Sigmoid colon (tissue), 7 donors: ENCODE measurements around the gene CBLIF. TPM values are rescaled to one million over a fixed set of nuclear protein-coding genes. Genes with fewer than 3 reads are reported as not detected.

Source experiments
- DNase-seq: peaks from one replicate; pipeline ENCODE4 v3.0.0-alpha.2; 2019
- H3K27ac ChIP-seq, 4 donors: fragments of 200-600 bp; sonication (generic); one replicate each; pipeline ENCODE4 v1.5.1; 2016 to 2019; ENCODE audit warnings: mild to moderate bottlenecking in 1 of 4
- H3K27me3 ChIP-seq, 3 donors: fragments of 200-600 bp; sonication (generic); one replicate each; pipeline ENCODE4 v1.5.1; 2019; ENCODE audit warnings: mild to moderate bottlenecking in 1 of 3
- H3K36me3 ChIP-seq, 4 donors: fragments of 200-600 bp; sonication (generic); one replicate each; pipeline ENCODE4 v1.5.1; 2016 to 2019
- H3K4me1 ChIP-seq, 4 donors: fragments of 200-600 bp; sonication (generic); one replicate each; pipeline ENCODE4 v1.5.1; 2017 to 2019
- H3K4me3 ChIP-seq, 4 donors: fragments of 200-600 bp; sonication (generic); one replicate each; pipeline ENCODE4 v1.5.1; 2017 to 2019; ENCODE audit warnings: mild to moderate bottlenecking in 2 of 4, moderate library complexity in 1 of 4
- H3K9me3 ChIP-seq, 4 donors: fragments of 200-600 bp in 3 of 4; sonication (generic) in 3 of 4; one replicate each; pipeline versions ENCODE4 v1.5.1 to v1.6.1; 2013 to 2019
- CTCF ChIP-seq, 4 experiments: fragments of 450-650 bp in 3 of 4; fragments of 200-600 bp in 1 of 4; IDR thresholded peaks; one replicate each; pipeline ENCODE4 v1.5.1; 2016 to 2019; ENCODE audit warnings: antibody characterized with exemption in 4 of 4, mild to moderate bottlenecking in 3 of 4, moderate library complexity in 2 of 4
- EP300 ChIP-seq, 4 donors: sonication (generic); formaldehyde crosslinking; IDR thresholded peaks; one replicate each; pipeline ENCODE4 v1.6.1; 2017; ENCODE audit warnings: antibody characterized with exemption in 4 of 4
- POLR2A ChIP-seq, 2 donors: fragments of 450-650 bp; IDR thresholded peaks; one replicate each; pipeline ENCODE4 v1.6.1; 2016; ENCODE audit warnings: antibody characterized with exemption in 2 of 2, mild to moderate bottlenecking in 2 of 2, moderate library complexity in 2 of 2
- POLR2AphosphoS5 ChIP-seq, 4 donors: sonication (generic); formaldehyde crosslinking; IDR thresholded peaks; one replicate each; pipeline ENCODE4 v1.6.1; 2017; ENCODE audit warnings: antibody characterized with exemption in 4 of 4
- WGBS, 2 donors: extraction: QIAGEN DNeasy Blood & Tissue Kit; methylation state at CpG; one replicate each; pipeline ENCODE4 v1.1.7; 2013; 5-methylcytosine and 5-hydroxymethylcytosine counted together
- intact Hi-C: fragments of 100-400 bp; cut with DNase I; formaldehyde crosslinking; loops from one replicate; pipeline ENCODE4 v1.15.1; 2023
- polyA plus RNA-seq, 3 donors: library from polyadenylated mRNA; stranded (reverse); fragments of 200-250 nt; gene quantifications; one replicate each; pipeline ENCODE4 v1.2.3, GENCODE V29; 2013
- total RNA-seq, 4 donors: library from RNA; depleted of rRNA; stranded (reverse); fragments of >200 nt; gene quantifications; one replicate each; pipeline ENCODE4 v1.1.0, GENCODE V29; 2016
- donor health status: healthy with polysubstance abuse.
- donor health status: Bipolar disorder and iron deficiency.
- donor health status: healthy.

CBLIF gene
- total and polyA plus RNA-seq, 7 donors = 0.28 TPM; not detected in 6

DNA sequence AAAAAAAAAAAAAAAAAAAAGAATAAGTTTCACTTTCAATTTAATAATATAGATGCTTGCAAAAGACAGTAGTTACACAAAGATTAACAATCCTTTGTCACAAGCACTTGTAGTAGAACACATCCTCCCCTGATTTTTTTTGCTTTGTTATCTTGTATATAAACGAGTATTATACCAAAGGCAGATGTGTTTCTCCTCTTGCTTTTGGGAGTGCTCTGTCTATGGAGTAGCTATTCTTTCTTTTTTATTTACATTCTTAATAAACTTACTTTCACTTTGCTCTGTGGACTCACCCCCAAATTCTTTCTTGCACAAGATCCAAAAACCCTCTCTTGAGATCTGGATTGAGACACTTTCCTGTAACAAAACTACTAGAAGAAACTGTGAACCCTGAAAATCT, 31.3 kb downstream of the CBLIF start:
- no peaks in the 10 kb centered on the region for H3K27me3 ChIP-seq
- DNase-seq = no peak

DNA sequence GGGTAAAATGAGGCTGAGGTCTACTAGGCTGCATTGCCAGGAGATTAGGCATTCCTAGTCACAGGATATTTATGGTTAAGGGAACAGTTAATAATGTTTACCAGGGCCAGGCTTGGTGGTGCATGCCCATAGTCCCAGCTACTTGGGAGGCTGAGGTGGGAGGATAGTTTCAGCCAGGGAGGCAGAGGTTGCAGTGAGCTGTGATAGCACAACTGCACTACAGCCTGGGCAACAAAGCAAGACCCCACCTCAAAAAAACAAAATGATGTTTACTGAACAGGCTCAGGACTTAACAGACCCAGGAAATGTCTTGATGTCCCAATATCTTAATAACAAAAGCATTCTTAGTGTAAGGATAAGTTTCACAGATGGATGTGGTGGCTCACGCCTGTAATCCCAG, 31.9 kb downstream of the CBLIF start:
- intact Hi-C loops = no loop called here
- WGBS, 2 donors = 91 to 93% methylated on average over 1 of the region's 1 CpG
- TF ChIP-seq POLR2AphosphoS5 (IDR thresholded peaks at IDR 0.05) (no peak), POLR2A (IDR thresholded peaks at IDR 0.05) (no peak), CTCF (IDR thresholded peaks at IDR 0.05) (no peak), EP300 (IDR thresholded peaks at IDR 0.05) (no peak)
- Histone ChIP-seq H3K4me1 (peaks cover 0 to 18% (median 13%) of the 10 kb centered on the region in 4 donors), H3K9me3 (no peaks in the 10 kb centered on the region), H3K27ac (no peak overlapping the region), H3K27me3 (no peaks in the 10 kb centered on the region), H3K4me3 (no peak overlapping the region), H3K36me3 (peaks cover 0 to 7% (median 0%) of the 10 kb centered on the region in 4 donors)
- DNase-seq = no peak

More for the DNA sequence above, 31.3 kb downstream of the CBLIF start:
- H3K9me3 ChIP-seq = no peaks in the 10 kb centered on the region
- intact Hi-C loops = no loop called here
- no peak overlapping the region for H3K4me3 ChIP-seq
- H3K36me3 ChIP-seq = peaks cover 0 to under 1% (median 0%) of the 10 kb centered on the region in 4 donors
- peaks cover 0 to 16% (median 13%) of the 10 kb centered on the region in 4 donors for H3K4me1 ChIP-seq
- H3K27ac ChIP-seq = no peak overlapping the region
- 43 to 57% methylated on average over 1 of the region's 1 CpG for WGBS, 2 donors
- TF ChIP-seq POLR2A (IDR thresholded peaks at IDR 0.05) (no peak), POLR2AphosphoS5 (IDR thresholded peaks at IDR 0.05) (no peak), EP300 (IDR thresholded peaks at IDR 0.05) (no peak), CTCF (IDR thresholded peaks at IDR 0.05) (no peak)

DNA sequence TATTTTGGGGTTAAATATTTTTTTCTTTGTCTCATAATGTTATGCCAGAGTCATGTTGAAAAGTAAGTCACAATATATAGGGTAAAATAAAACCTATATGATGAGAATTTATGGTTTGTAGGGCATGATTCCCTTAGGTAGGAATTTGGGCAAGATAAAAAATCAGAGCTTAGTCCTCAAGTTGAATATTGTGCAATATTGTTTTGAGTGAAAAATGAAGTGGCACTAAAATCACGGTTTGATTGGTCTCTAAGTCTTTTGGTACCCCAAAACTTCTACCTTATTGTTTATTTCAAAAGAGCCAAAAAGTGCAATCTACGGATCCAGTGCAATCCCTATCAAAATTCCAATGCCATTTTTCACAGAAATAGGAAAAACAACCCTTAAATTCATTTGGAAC, 33.1 kb downstream of the CBLIF start:
- Histone ChIP-seq H3K27ac (no peak overlapping the region), H3K4me3 (no peak overlapping the region), H3K36me3 (peaks cover under 1 to 18% (median 5%) of the 10 kb centered on the region in 4 donors), H3K27me3 (no peaks in the 10 kb centered on the region), H3K4me1 (peaks cover 0 to 18% (median 13%) of the 10 kb centered on the region in 4 donors), H3K9me3 (no peaks in the 10 kb centered on the region)
- WGBS, 2 donors = 91 to 96% methylated on average over 2 of the region's 2 CpGs
- TF ChIP-seq EP300 (IDR thresholded peaks at IDR 0.05) = no peak
- no peak for TF ChIP-seq CTCF (IDR thresholded peaks at IDR 0.05)
- TF ChIP-seq POLR2AphosphoS5 (IDR thresholded peaks at IDR 0.05) = no peak
- TF ChIP-seq POLR2A (IDR thresholded peaks at IDR 0.05) = no peak
- no peak for DNase-seq
- intact Hi-C loops = no loop called here

GRCh38 chr11:59810911-59811259, 34.4 kb downstream of the CBLIF start:
- no peaks in the 10 kb centered on the region for H3K27me3 ChIP-seq
- DNase-seq = no peak
- TF ChIP-seq POLR2A (IDR thresholded peaks at IDR 0.05) = no peak
- TF ChIP-seq CTCF (IDR thresholded peaks at IDR 0.05) = no peak
- no peak for TF ChIP-seq EP300 (IDR thresholded peaks at IDR 0.05)
- H3K36me3 ChIP-seq = peaks cover 11 to 32% (median 17%) of the 10 kb centered on the region in 4 donors
- H3K9me3 ChIP-seq = no peaks in the 10 kb centered on the region
- peak overlapping the region; percentile 83 to 88 (median 86) for H3K27ac ChIP-seq
- intact Hi-C loops = loop anchor here (2.0 kb wide), 1 partner anchor 56 kb away; the partner anchor contains the start of gene STX3
- WGBS, 2 donors = 5 to 9% methylated on average over 8 of the region's 8 CpGs
- peaks cover 0 to 18% (median 13%) of the 10 kb centered on the region in 4 donors for H3K4me1 ChIP-seq
- H3K4me3 ChIP-seq = peak overlapping the region; percentile 81 to 97 (median 94)
